ENCODE measurements around the gene CHRDL2.
"Not testable (repeated sequence)": the region's sequence is repeated elsewhere in the genome, so short reads cannot be mapped to it uniquely, and the experiment has no call there.

The CHRDL2 gene, protein sequence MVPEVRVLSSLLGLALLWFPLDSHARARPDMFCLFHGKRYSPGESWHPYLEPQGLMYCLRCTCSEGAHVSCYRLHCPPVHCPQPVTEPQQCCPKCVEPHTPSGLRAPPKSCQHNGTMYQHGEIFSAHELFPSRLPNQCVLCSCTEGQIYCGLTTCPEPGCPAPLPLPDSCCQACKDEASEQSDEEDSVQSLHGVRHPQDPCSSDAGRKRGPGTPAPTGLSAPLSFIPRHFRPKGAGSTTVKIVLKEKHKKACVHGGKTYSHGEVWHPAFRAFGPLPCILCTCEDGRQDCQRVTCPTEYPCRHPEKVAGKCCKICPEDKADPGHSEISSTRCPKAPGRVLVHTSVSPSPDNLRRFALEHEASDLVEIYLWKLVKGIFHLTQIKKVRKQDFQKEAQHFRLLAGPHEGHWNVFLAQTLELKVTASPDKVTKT

DNA sequence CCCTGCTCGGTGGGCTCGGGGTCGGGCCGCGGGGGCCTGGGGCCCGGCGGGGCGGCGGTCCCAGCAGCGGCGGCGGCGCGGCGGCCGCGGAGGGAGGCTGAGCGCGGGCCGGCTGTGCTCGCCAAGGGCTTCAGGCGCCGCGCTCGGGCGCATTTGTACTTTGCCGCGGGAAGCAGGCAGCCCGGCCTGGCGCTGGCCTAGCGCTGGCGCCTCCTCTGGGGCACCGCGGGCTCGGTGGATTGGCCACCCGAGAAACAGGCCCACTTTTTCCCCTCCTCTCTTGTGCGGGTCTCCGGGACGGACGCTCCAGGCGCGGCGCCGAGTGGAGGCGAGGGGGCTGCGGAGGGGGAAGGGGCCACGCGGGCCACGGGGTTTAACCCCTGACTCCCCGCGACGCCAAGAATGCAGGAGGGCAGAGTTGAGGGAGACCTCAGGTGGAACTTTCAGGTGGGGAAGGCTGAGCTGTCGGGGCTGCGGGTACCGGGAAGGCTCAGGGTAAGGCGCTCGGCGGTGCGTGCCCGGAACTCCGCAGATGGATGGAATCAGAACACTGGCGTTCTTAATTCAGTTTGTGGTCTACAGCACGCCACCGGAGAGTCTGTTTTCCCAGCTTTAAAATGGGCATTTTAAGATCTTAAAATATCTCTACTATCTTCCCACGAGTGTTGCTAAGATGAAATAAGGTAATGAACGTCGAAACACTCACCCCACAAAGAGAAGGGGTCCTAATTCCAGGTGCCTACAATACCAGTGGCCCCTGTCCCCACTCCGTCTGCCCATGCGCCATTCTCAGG lies at the start of gene CHRDL2:
CHRDL2 (minus strand) TSS at position 126 of the 794 bp plus-strand sequence. CDS start 538 bp downstream, outside the sequence.
- no peak for DNase-seq

DNA sequence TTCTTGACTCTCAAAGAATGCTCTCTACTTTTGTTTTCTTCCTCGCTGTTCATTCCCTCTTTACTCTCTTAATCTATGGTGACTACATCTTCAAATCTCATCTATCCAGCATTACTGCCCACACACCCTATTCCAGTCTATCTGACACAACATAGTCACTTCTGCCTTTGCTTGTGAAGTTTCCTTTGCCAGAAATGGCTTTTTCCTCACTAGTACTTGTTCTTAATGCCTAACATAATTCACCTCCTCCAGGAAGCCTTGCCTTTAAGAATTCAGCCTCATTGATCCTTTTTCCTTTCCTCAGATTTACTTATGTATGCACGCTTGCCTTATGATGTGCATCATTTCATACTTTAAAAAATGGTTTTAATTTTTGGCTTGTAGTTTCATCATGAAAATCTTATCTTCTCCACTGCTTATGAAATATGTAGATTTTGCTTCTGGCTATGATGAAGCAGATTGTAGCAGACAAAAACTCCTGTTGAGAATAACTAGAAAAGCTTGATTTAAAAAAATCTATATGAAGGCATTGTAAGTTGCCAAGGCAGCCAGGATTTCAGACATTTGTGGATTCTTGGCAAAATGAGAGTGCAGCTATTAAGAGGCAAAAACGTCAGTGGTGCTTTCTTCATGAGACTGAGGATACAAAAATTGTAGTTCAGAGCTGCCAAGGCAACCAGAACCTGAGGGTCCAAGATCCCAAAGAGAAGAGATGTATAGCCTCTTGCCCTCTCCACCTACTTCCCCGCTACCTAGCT lies 49.2 kb upstream of the CHRDL2 start:
- no peak for DNase-seq

DNA sequence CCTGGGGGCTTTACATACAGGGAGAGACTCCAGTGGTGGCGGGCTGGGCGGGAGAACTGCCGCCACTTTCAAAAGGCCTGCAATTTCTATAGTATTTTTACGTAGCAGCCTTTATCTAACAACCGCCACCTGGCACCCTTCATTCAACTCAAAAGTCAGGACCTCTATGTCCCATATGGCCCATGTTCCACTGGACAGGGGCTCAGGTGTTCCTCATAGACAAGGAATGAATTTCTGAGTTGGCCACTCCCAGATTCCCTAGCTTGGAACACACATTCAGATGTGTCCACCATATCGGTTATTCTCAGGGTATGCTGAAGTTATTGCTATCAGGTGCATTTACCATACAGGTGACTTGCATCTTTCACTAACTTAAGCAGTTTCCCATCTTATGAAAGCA lies 47.4 kb upstream of the CHRDL2 start:
- no peak for DNase-seq

DNA sequence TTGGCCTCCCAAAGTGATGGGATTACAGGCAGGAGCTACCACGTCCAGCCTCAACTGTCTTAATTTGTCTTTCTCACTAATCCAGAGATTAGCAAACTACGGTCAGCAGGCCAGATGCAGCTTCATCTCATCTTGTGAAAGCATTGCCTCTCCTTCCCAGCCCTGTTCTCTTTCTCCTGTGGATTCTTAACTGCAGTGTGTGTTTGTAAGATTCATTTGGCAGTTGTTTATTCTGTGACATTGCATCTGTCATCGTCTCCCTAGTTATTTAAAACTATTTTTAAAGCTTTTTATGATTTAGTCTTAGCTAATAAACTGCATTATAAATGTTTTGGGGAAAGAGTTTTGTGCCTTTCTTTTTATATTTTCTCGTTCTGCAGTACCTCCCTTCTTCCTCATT lies 46.7 kb upstream of the CHRDL2 start:
- no peak for DNase-seq

DNA sequence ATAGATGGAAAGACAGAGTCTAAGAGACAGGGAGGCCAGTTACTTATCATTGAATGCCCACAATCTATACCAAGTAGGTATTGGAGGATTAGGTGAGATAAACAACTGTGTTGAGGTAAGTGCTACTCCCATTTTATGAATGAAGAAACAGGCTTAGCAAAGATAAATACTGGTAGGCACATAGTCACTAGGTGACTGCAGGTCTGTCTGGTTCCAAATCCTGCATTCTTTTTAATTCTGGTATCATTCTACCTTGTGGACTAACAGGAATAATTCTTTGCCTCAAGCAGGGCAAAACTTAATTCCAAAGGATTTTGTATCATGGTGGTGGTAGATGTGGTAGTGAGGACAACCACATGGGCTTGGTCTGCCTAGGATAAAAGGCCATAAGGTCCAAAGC lies 45.8 kb upstream of the CHRDL2 start:
- DNase-seq, result no peak

DNA sequence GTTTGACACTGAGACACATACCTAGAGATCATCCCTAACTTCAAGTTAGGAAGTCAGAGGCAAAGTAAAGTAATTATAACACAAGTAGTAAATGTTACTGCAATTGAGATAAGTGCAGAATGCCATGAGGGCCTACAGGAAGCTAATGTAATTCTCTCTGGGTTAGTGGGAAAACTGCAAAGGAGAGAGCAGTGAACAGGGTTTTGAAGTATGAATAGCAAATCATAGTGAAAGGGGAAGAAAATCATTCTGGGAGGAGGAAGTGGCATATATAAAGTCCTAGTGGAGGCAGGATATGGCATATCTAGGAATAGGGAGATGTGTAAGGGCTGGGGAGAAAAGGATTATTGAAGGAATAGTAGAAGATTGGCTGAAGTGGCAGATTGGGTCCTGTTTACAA lies 45.3 kb upstream of the CHRDL2 start:
- no peak for DNase-seq

DNA sequence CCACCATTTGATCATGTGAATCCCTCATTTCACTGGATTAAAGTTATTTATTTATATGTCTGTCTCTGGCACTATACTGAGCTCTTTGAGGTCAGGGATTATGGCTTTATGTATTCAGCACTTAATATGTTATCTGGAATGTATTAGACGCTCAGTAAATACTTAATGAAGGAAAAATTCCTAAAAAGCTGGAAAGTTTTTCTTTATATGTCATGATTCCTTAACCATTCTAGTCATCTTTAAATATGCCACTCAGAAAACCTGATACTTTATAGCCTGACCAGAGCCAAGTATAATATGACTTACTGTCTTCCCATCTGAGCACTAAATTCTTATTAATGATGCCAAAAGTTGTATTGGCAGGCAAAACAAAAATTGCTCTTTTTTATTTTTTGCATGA lies 44.5 kb upstream of the CHRDL2 start:
- DNase-seq, result no peak

DNA sequence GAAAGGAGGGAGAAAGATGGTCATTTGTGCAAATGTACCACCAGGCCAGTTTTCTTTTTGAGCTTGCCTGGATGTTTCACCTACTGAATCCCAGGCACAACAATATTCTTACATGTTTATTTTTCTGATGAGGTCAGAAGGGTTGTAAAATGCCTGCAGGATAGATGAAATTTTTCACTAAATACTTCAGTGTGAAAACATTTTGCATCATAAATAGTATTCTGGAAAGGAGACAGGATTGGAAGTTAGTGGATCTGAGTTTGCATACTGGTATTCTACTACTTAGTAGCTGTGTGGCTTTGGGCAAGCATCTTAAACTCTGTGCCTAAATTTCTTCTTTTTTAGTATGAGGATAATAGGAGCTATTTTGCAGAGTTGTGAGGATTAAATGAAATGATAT lies 42.2 kb upstream of the CHRDL2 start:
- no peak for DNase-seq

DNA sequence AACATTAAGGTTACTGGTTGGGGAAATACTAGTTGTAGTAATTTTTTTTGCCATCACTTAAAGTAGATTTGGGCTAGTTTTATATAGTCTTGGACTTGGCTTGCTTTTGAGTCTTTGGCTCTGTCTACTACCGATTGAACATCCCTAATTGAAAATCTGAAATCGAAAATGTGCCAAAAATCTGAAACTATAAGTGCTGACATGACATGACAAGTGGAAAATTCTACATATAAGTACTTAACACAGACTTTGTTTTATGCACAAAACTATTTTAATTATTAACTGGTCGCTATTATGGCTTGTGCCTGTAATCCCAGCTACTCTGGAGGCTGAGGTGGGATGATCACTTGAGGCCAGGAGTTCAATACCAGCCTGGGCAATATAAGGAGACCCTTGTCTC lies 39.9 kb upstream of the CHRDL2 start:
- DNase-seq, result no peak

DNA sequence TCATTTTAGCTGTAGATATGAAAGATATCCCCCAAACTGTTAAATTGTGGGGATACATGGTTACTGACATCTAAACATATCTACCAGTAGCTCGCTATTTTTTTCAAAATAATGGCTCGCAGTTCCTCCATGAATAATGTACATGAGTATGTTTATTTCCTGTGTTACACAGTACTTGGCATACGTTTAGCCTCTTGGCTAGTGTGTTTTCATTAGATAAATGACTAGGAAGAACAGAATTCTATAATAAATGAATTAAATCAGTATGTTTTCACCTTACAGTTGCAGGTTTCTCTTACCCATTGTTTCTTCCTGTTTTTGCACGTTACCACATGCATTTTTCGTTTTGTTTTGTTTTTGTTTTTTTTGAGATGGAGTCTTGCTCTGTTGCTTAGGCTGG lies 39.2 kb upstream of the CHRDL2 start:
- DNase-seq, result no peak

DNA sequence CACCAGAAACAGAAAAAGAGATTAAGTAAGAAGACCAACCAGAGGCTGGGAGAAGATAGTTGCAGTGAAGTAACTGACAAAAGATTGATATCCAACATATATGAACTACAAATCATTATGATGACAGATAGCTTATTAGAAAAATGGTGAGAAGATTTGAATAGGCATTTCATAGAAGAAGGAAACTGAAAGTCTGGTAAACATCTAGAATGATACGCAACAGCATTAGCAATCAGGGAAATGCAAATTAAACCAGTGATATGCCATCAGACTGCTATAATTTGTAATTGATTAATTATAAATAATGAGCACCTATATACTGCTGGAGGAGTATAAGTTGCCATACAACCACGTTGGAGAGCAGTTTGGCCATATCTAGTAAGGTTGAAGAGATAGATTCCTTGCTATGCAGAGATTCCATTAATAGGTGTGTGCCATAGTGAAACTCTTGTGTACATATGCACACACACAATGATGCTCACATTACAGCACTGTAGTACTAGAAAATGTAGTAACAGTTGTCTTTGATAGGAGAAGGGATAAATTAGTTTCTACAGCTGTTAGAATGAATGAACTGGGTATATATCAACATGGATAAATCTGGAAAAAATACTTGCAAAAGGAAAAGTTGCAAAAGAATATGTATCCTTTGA lies 38.0 kb upstream of the CHRDL2 start:
- no peak for DNase-seq

DNA sequence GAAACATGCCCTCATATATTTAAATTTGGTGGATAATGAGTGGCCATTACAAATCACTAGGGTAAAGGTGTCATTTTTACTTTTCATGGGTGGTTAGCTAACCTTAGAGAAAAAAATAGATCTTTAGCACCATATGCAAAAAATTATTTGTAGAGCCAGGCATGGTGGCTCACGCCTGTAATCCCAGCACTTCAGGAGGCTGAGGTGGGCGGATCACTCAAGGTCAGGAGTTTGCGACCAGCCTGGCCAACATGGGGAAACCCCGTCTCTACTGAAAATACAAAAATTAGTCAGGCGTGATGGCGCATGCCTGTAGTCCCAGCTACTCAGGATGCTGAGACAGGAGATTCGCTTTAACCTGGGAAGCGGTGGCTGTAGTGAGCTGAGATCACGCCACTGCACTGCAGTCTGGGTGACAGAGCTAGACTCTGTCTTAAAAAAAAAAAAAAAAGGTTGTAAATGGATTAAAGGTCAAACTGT lies 37.0 kb upstream of the CHRDL2 start:
- not testable (repeated sequence) for DNase-seq

DNA sequence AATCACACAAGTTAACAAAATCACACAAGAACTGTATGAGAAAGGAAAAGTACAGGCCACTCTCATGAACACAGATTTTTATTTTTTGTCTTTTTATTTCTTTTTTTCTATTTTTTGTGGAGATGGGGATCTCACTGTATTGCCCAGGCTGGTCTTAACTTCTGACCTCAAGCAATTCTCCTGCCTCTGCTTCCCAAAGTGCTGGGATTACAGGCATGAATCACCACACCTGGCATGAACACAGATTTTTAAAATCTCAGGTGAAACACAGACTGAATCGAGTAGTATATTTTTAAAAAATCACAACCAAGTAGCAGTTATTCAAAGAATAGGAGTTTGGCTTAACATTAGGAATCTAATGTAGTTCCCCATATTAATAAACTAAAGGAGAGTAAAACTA lies 35.7 kb upstream of the CHRDL2 start:
- DNase-seq, result no peak

DNA sequence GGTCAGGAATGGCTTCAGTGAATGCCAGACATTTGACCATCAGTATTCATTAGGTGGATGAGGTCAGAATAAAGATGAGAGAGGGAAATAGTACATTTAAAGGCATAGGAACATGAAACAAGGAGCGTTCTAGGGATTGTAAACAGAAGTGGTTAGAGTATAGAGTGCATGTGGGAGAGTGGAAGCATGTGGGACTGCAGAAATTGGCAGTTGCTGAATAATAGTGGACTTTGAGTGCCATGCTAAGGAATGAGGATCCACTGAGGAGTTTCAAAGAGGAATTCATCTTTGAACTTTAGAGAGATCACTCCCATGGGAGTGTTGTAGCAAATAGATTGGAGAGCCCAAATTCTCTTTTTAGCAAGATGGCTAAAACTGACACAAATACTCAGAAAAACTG lies 25.3 kb upstream of the CHRDL2 start:
- DNase-seq, result no peak

DNA sequence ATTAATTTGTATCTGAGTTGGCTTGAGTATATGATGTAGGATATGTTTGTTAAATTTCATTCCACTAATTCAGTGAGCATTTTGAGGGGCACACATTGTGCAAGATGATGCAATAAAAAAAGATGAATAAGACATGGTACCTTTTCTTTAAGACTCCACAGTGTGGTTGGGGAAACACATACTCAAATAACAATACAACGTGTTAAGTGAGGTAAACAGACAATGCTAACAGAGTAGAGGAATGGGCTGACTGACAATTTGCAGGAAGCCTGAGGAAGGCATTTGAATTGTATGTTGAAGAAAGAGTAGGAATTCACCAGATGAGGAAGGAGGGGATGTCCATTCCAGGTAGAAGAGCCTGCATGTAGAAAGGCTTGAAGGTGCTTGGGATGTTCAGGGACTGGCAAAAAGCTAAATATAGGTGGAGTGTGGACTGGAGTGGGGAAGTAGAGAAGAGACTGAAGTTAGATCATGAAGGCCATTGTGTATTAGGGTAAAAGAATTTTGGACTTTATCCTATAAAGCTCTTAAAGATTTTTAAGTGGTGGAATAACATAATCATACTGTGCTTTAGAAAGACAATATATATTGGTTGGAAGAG lies 24.3 kb upstream of the CHRDL2 start:
- DNase-seq, result no peak

DNA sequence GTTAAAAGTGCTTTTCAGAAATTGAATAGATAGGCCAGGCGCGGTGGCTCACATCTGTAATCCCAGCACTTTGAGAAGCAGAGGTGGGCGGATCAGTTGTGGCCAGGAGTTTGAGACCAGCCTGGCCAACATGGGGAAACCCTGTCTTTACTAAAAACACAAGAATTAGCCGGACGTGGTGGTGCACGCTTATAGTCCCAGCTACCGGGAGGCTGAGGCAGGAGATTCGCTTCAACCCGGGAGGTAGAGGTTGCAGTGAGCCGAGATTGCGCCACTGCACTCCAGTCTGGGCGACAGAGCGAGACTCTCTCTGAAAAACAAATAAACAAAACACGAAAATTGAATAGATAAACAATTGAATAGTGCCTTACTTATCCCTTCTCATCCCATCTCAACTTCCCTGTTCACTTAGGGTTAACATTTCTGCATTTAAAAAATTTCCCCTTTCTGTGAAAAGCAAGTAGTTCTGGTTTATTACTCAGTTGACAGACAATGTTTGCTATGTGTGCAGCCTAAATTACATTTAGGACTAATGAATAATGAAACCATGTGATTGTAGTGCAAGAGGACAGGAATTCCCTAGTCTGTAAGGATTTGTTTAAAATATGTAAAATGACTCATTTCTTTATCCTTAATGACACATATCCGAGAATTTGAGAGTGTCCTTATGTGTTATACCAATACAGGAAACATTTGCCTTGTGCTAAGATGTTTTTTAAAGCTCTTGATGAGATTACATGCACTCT lies 23.5 kb upstream of the CHRDL2 start:
- DNase-seq, result no peak

DNA sequence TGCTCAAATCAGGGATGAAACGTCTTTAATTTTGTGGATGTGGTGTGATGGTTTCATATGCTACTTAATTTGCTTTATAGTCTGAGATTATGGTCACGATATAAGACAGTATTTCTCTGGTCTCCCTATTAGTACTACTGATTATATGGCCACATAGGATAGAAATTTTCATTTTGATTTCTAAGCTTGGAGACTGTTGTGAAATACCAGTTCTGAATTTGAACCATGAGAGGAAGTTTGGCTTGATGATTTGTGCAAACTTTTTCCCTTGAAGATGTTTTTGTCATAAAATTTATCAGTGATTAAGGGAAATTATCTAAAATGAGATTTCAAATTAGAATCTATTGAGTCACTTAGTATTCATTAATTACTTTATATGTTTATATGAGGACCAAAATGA lies 20.1 kb upstream of the CHRDL2 start:
- DNase-seq, result no peak

DNA sequence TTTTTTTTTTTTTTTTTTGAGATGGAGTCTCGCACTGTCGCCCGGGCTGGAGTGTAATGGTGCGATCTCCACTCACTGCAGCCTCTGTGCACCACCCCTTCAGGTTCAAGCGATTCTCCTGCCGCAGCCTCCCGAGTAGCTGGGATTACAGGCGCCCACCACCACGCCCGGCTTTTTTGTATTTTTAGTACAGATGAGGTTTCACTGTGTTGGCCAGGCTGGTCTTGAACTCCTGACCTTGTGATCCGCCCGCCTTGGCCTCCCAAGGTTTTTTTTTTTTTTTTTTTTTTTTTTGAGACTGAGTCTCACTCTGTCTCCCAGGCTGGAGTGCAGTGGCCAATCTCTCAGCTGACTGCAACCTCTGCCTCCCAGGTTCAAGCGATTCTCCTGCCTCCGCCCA lies 19.4 kb upstream of the CHRDL2 start:
- not testable (repeated sequence) for DNase-seq

DNA sequence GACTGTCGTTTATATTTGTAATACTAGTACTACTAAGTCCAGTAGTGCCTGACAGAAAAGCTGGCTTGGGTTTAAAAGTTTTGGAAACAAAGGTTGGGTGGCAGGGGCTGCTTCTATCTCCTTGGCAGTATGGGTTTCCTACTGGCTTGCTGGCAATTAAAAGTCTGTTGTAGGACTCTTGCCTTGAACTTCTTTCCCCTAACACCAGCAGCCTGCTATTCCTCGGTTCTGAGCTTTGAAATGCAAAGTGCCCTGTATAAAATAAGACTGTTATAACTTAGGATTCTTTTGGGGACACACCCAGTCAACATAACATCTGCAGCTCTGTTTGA lies 18.7 kb upstream of the CHRDL2 start:
- DNase-seq, result no peak

DNA sequence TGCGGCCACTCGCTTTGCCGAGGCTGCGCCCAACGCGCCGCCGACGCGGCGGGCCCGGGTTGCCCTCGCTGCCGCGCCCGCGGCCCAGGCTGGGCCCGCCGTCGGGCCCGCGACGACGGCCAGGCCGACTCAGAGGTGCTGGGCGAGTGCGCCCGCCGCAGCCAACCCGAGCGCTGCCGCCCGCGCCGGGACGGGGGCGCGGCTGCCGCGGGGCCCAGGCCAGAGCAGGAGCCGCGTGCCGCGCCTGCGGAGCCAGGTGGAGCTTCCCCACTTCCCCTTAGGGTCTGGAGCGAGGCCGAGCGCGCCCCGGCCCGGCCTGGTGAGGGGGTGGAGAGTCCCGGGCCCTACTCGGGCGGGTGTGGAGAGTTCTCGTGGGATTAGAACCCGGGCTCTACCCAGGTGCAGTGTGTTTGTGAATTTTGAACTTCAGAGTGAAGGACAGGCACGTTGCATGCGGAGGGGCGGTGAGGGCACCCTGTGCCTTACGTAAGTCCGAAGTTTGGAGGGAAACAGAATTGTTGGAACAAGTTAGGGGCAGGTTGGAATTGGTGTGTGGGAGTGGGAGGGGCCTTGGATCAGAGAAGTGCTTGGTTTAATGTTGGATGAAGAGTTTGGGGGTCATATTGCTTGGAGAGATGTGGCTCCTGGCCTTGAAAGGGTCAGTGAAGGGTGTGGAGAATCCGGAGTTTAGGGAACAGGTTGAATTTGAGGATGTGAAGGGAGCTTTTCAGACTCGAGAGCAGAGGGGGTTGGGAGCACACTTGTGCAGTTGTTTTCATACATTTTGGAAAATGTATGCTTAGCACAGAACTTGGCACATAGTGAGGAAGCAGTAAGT lies 18.1 kb upstream of the CHRDL2 start:
- peak in 2 of 4 experiments; percentile 13 to 26 for DNase-seq

All from activated naive CD4-positive, alpha-beta T cell (primary cell).